ENCODE measurements around the gene PSEN1.

GRCh38 chr14:73255005-73255400 is 118.7 kb downstream of the PSEN1 start:
- TF ChIP-seq MYC (IDR thresholded peaks at IDR 0.05; ENCODE audit: low read depth, low read length) (no peak), CTCF (IDR thresholded peaks at IDR 0.05; ENCODE audit: low read depth, low read length) (no peak)
